CD8-positive, alpha-beta memory T cell (primary cell): ENCODE data around the gene PSMB8. TPM values are rescaled to one million over a fixed set of nuclear protein-coding genes. Genes with fewer than 3 reads are reported as not detected.

Source experiments
- CTCF ChIA-PET: fragments of 350-600 bp; sonication (Branson Sonifier 250); formaldehyde crosslinking; loops from one replicate; lab custom pipeline; 2021; ENCODE audit warnings: antibody characterized with exemption; lab: Charles Lee
- POLR2A ChIA-PET: fragments of 350-600 bp; sonication (Branson Sonifier 250); formaldehyde crosslinking; loops from one replicate; lab custom pipeline; 2021; ENCODE audit warnings: antibody characterized with exemption; lab: Charles Lee
- DNase-seq, 5 donors: peaks; one replicate each; pipeline versions ENCODE4 v3.0.0 to v3.0.0-alpha.2; 2020 to 2022; ENCODE audit warnings: mixed read lengths in 1 of 5
- H3K27ac ChIP-seq: one replicate; pipeline ENCODE4 v1.7.0; 2013; ENCODE audit warnings: low read depth, mild to moderate bottlenecking, low read length, moderate library complexity
- H3K27me3 ChIP-seq: 2 replicates; pipeline ENCODE4 v1.7.0; 2013; ENCODE audit warnings: low read length, mild to moderate bottlenecking; ENCODE audit not compliant: insufficient read depth, poor library complexity, severe bottlenecking
- H3K36me3 ChIP-seq: 2 replicates; pipeline ENCODE4 v1.7.0; 2013; ENCODE audit warnings: mild to moderate bottlenecking, low read length, moderate library complexity; ENCODE audit not compliant: insufficient read depth
- H3K4me1 ChIP-seq: 2 replicates; pipeline ENCODE4 v1.7.0; 2013; ENCODE audit warnings: mild to moderate bottlenecking, low read length, moderate library complexity; ENCODE audit not compliant: insufficient read depth
- H3K4me3 ChIP-seq: 2 replicates; pipeline ENCODE4 v1.7.0; 2013; ENCODE audit warnings: mild to moderate bottlenecking, low read length
- H3K9me3 ChIP-seq: 2 replicates; pipeline ENCODE4 v1.7.0; 2013; ENCODE audit warnings: mild to moderate bottlenecking, low read length
- H3K27ac Mint-ChIP-seq, 8 donors: one replicate each; pipeline ENCODE4 v1.8.0; 2020 to 2021; ENCODE audit warnings: mixed read lengths in 8 of 8, mild to moderate bottlenecking in 6 of 8, inconsistent platforms in 3 of 8, moderate library complexity in 3 of 8
- H3K27me3 Mint-ChIP-seq, 2 donors: one replicate each; pipeline ENCODE4 v1.8.0; 2020 to 2021; ENCODE audit warnings: mixed read lengths in 2 of 2, mild to moderate bottlenecking in 1 of 2, moderate library complexity in 1 of 2
- H3K36me3 Mint-ChIP-seq, 3 donors: one replicate each; pipeline ENCODE4 v1.8.0; 2020 to 2021; ENCODE audit warnings: mixed read lengths in 3 of 3, inconsistent platforms in 1 of 3, mild to moderate bottlenecking in 1 of 3
- H3K4me1 Mint-ChIP-seq, 3 donors: one replicate each; pipeline ENCODE4 v1.8.0; 2020 to 2021; ENCODE audit warnings: mixed read lengths in 3 of 3, inconsistent platforms in 1 of 3, mild to moderate bottlenecking in 1 of 3
- H3K4me3 Mint-ChIP-seq, 7 donors: one replicate each; pipeline ENCODE4 v1.8.0; 2020 to 2021; ENCODE audit warnings: mixed read lengths in 7 of 7, mild to moderate bottlenecking in 6 of 7, moderate library complexity in 4 of 7, inconsistent platforms in 2 of 7
- H3K9me3 Mint-ChIP-seq, 5 donors: one replicate each; pipeline ENCODE4 v1.8.0; 2020 to 2022; ENCODE audit warnings: mixed read lengths in 5 of 5, mild to moderate bottlenecking in 3 of 5, moderate library complexity in 2 of 5, inconsistent platforms in 1 of 5
- polyA plus RNA-seq: library from polyadenylated mRNA; unstranded; fragments of 300-500 nt; fragmentation: Illumina TruSeq; gene quantifications from one replicate; pipeline ENCODE4 v1.2.3, GENCODE V29; 2021
- total RNA-seq, 2 experiments: library from RNA; stranded (reverse); gene quantifications; one replicate each; pipeline ENCODE4 v1.2.3, GENCODE V29; 2021

Gene PSMB8
- total and polyA plus RNA-seq, 3 experiments from 2014 or later, result 311 to 422 (median 326) TPM

GRCh38 chr6:32837651-32838113, 6.2 kb downstream of the PSMB8 start:
- Mint-ChIP-seq H3K27ac (peak overlapping the region; percentile 91 to 100 (median 98)), H3K9me3 (no peaks in the 10 kb centered on the region), H3K27me3 (peaks cover 0 to 2% of the 10 kb centered on the region in 2 donors), H3K4me3 (peak overlapping the region; percentile 91 to 97 (median 96)), H3K36me3 (peaks cover 27 to 83% (median 37%) of the 10 kb centered on the region in 3 donors), H3K4me1 (peaks cover 85 to 92% (median 89%) of the 10 kb centered on the region in 3 donors)
- peak overlapping the region; percentile 75 for H3K4me3 ChIP-seq
- DNase-seq, result no peak
- H3K9me3 ChIP-seq, result no peaks in the 10 kb centered on the region
- peaks cover 73% of the 10 kb centered on the region for H3K4me1 ChIP-seq
- peak overlapping the region; percentile 77 for H3K27ac ChIP-seq
- H3K27me3 ChIP-seq, result no peaks in the 10 kb centered on the region
- H3K36me3 ChIP-seq, result peaks cover 50% of the 10 kb centered on the region
- POLR2A ChIA-PET, result interaction anchor here (0.6 to 10.1 kb wide), 11 partner anchors 17 to 1175 kb away, joined by 3 to 350 read pairs (median 3); partner anchors contain the start of genes HLA-DMA, HLA-DMB, PSMB9 and TAP1
- CTCF ChIA-PET, result interaction anchor here (0.8 to 10.6 kb wide), 25 partner anchors 9 to 633 kb away, joined by 3 to 295 read pairs (median 7); partner anchors contain the start of genes BRD2, HLA-DMA, HLA-DMB and HLA-DPB1

GRCh38 chr6:32836873-32837272, 7.0 kb downstream of the PSMB8 start:
- Histone ChIP-seq H3K27ac (no peak overlapping the region), H3K4me3 (no peak overlapping the region), H3K4me1 (peaks cover 65% of the 10 kb centered on the region), H3K27me3 (no peaks in the 10 kb centered on the region), H3K9me3 (no peaks in the 10 kb centered on the region), H3K36me3 (peaks cover 50% of the 10 kb centered on the region)
- H3K9me3 Mint-ChIP-seq, result no peaks in the 10 kb centered on the region
- H3K4me3 Mint-ChIP-seq, result peak overlapping the region; percentile 91 to 97 (median 96)
- peak overlapping the region; percentile 4 to 100 (median 95) for H3K27ac Mint-ChIP-seq
- peaks cover 76 to 88% (median 84%) of the 10 kb centered on the region in 3 donors for H3K4me1 Mint-ChIP-seq
- DNase-seq, result no peak
- ChIA-PET POLR2A (interaction anchor here (1.2 to 10.1 kb wide), 2 partner anchors 18 to 104 kb away, joined by 3 to 350 read pairs; partner anchors contain the start of genes HLA-DMB, PSMB9 and TAP1), CTCF (interaction anchor here (6.8 to 10.6 kb wide), 2 partner anchors 20 to 32 kb away, joined by 190 to 295 read pairs; partner anchors contain the start of genes PSMB9 and TAP1)
- H3K36me3 Mint-ChIP-seq, result peaks cover 22 to 83% (median 32%) of the 10 kb centered on the region in 3 donors
- no peaks in the 10 kb centered on the region for H3K27me3 Mint-ChIP-seq

- Mint-ChIP-seq H3K27me3 (no peaks in the 10 kb centered on the region), H3K9me3 (no peaks in the 10 kb centered on the region), H3K4me1 (peaks cover 70 to 85% (median 73%) of the 10 kb centered on the region in 3 donors), H3K27ac (peak overlapping the region in 7 of 8 donors; percentile 11 to 100 (median 81)), H3K4me3 (peak overlapping the region in 5 of 7 donors; percentile 9 to 96 (median 91)), H3K36me3 (peaks cover 18 to 83% (median 28%) of the 10 kb centered on the region in 3 donors)
- DNase-seq, result no peak
- Histone ChIP-seq H3K27ac (no peak overlapping the region), H3K4me3 (no peak overlapping the region), H3K4me1 (peaks cover 49% of the 10 kb centered on the region), H3K27me3 (no peaks in the 10 kb centered on the region), H3K36me3 (peaks cover 55% of the 10 kb centered on the region), H3K9me3 (no peaks in the 10 kb centered on the region)
- ChIA-PET CTCF (interaction anchor here (1.1 to 3.2 kb wide), 2 partner anchors 33 to 149 kb away, joined by 6 to 16 read pairs; no protein-coding TSS in a partner anchor), POLR2A (interaction anchor here (0.6 kb wide), 1 partner anchor 19 kb away, joined by 3 read pairs; the partner anchor contains the start of genes PSMB9 and TAP1)
Observed at GRCh38 chr6:32835167-32835893, 8.5 kb downstream of the PSMB8 start.

- Histone ChIP-seq H3K36me3 (peaks cover 71% of the 10 kb centered on the region), H3K9me3 (no peaks in the 10 kb centered on the region), H3K27me3 (no peaks in the 10 kb centered on the region), H3K4me1 (peaks cover 34% of the 10 kb centered on the region), H3K27ac (no peak overlapping the region), H3K4me3 (no peak overlapping the region)
- Mint-ChIP-seq H3K4me3 (peak overlapping the region in 1 of 7 donors; percentile 13), H3K9me3 (no peaks in the 10 kb centered on the region), H3K27ac (peak overlapping the region in 6 of 8 donors; percentile 26 to 96 (median 69)), H3K4me1 (peaks cover 56 to 69% (median 57%) of the 10 kb centered on the region in 3 donors), H3K27me3 (no peaks in the 10 kb centered on the region), H3K36me3 (peaks cover 18 to 94% (median 29%) of the 10 kb centered on the region in 3 donors)
- no peak for DNase-seq
- POLR2A ChIA-PET, result no interaction called here
- CTCF ChIA-PET, result interaction anchor here (3.2 kb wide), 1 partner anchor 35 kb away, joined by 16 read pairs; no protein-coding TSS in a partner anchor
Observed at GRCh38 chr6:32833664-32834063, 10.2 kb downstream of the PSMB8 start.

- no peak overlapping the region for H3K27ac ChIP-seq
- ChIA-PET POLR2A (no interaction called here), CTCF (interaction anchor here (3.2 kb wide), 1 partner anchor 36 kb away, joined by 16 read pairs; no protein-coding TSS in a partner anchor)
- Mint-ChIP-seq H3K36me3 (peaks cover 18 to 99% (median 29%) of the 10 kb centered on the region in 3 donors), H3K4me1 (peaks cover 53 to 67% (median 55%) of the 10 kb centered on the region in 3 donors), H3K27ac (peak overlapping the region in 4 of 8 donors; percentile 9 to 96 (median 21)), H3K4me3 (no peak overlapping the region), H3K27me3 (no peaks in the 10 kb centered on the region), H3K9me3 (no peaks in the 10 kb centered on the region)
- no peak for DNase-seq
- peaks cover 29% of the 10 kb centered on the region for H3K4me1 ChIP-seq
- H3K9me3 ChIP-seq, result no peaks in the 10 kb centered on the region
- H3K4me3 ChIP-seq, result no peak overlapping the region
- peaks cover 72% of the 10 kb centered on the region for H3K36me3 ChIP-seq
- no peaks in the 10 kb centered on the region for H3K27me3 ChIP-seq
Observed at GRCh38 chr6:32832535-32832934, 11.3 kb downstream of the PSMB8 start.

- peaks cover 61% of the 10 kb centered on the region for H3K36me3 ChIP-seq
- H3K27ac ChIP-seq, result no peak overlapping the region
- Mint-ChIP-seq H3K27me3 (no peaks in the 10 kb centered on the region), H3K4me3 (no peak overlapping the region), H3K36me3 (peaks cover 11 to 89% (median 32%) of the 10 kb centered on the region in 3 donors), H3K4me1 (peaks cover 37 to 51% (median 40%) of the 10 kb centered on the region in 3 donors), H3K27ac (peak overlapping the region in 5 of 8 donors; percentile 48 to 87 (median 66)), H3K9me3 (no peaks in the 10 kb centered on the region)
- POLR2A ChIA-PET, result no interaction called here
- no peak for DNase-seq
- peaks cover 13% of the 10 kb centered on the region for H3K4me1 ChIP-seq
- CTCF ChIA-PET, result interaction anchor here (1.0 to 1.3 kb wide), 2 partner anchors 22 to 37 kb away, joined by 3 read pairs; partner anchors contain the start of gene TAP1
- no peaks in the 10 kb centered on the region for H3K9me3 ChIP-seq
- H3K27me3 ChIP-seq, result no peaks in the 10 kb centered on the region
- H3K4me3 ChIP-seq, result no peak overlapping the region
Observed at GRCh38 chr6:32830936-32831335, 12.9 kb downstream of the PSMB8 start.

GRCh38 chr6:32830017-32830416, 13.8 kb downstream of the PSMB8 start:
- H3K27ac Mint-ChIP-seq, result peak overlapping the region in 3 of 8 donors; percentile 4 to 47 (median 4)
- Histone ChIP-seq H3K4me1 (peaks cover 5% of the 10 kb centered on the region), H3K9me3 (no peaks in the 10 kb centered on the region), H3K27ac (no peak overlapping the region), H3K36me3 (peaks cover 52% of the 10 kb centered on the region), H3K27me3 (no peaks in the 10 kb centered on the region), H3K4me3 (no peak overlapping the region)
- CTCF ChIA-PET, result no interaction called here
- POLR2A ChIA-PET, result no interaction called here
- peaks cover 9 to 80% (median 29%) of the 10 kb centered on the region in 3 donors for H3K36me3 Mint-ChIP-seq
- no peaks in the 10 kb centered on the region for H3K9me3 Mint-ChIP-seq
- H3K4me1 Mint-ChIP-seq, result peaks cover 28 to 43% (median 31%) of the 10 kb centered on the region in 3 donors
- no peaks in the 10 kb centered on the region for H3K27me3 Mint-ChIP-seq
- no peak for DNase-seq
- no peak overlapping the region for H3K4me3 Mint-ChIP-seq
